Mesendoderm (in vitro differentiated cells): ENCODE results near the gene PC.

Experiments used
- DNase-seq: peaks from one replicate; pipeline ENCODE4 v3.0.0; 2013
- H2AK5ac ChIP-seq: 2 replicates; pipeline ENCODE4 v1.6.1; 2013; ENCODE audit warnings: low read length, inconsistent platforms
- H2BK120ac ChIP-seq: 2 replicates; pipeline ENCODE4 v1.6.1; 2013; ENCODE audit warnings: low read depth, mild to moderate bottlenecking, low read length, moderate library complexity, mixed read lengths
- H2BK15ac ChIP-seq: replicated peaks from 2 replicates; pipeline ENCODE4 v1.6.1; 2013; ENCODE audit warnings: low read depth, mild to moderate bottlenecking, moderate library complexity
- H2BK5ac ChIP-seq: 2 replicates; pipeline ENCODE4 v1.6.1; 2013; ENCODE audit warnings: low read length, inconsistent platforms
- H3K18ac ChIP-seq: 2 replicates; pipeline ENCODE4 v1.6.1; 2013; ENCODE audit warnings: mild to moderate bottlenecking, low read length, mixed read lengths
- H3K23ac ChIP-seq: one replicate; pipeline ENCODE4 v1.6.1; 2013; ENCODE audit warnings: low read length
- H3K27ac ChIP-seq: 2 replicates; pipeline ENCODE4 v1.5.1; 2013; ENCODE audit warnings: low read depth, mild to moderate bottlenecking, inconsistent platforms, low read length, moderate library complexity
- H3K27me3 ChIP-seq: 2 replicates; pipeline ENCODE4 v1.6.1; 2013; ENCODE audit warnings: low read length, control low read depth, mild to moderate bottlenecking, inconsistent platforms; ENCODE audit not compliant: insufficient read depth, poor library complexity
- H3K36me3 ChIP-seq: 2 replicates; pipeline ENCODE4 v1.6.1; 2013; ENCODE audit warnings: low read length, inconsistent platforms; ENCODE audit not compliant: control insufficient read depth, insufficient read depth
- H3K4ac ChIP-seq: one replicate; pipeline ENCODE4 v1.6.1; 2013; ENCODE audit warnings: low read depth, mild to moderate bottlenecking, low read length, moderate library complexity
- H3K4me1 ChIP-seq: 2 replicates; pipeline ENCODE4 v1.6.1; 2013; ENCODE audit warnings: low read depth, low read length, inconsistent platforms; ENCODE audit not compliant: control insufficient read depth
- H3K4me2 ChIP-seq: 2 replicates; pipeline ENCODE4 v1.6.1; 2013; ENCODE audit warnings: low read length
- H3K4me3 ChIP-seq: 2 replicates; pipeline ENCODE4 v1.5.1; 2013; ENCODE audit warnings: mild to moderate bottlenecking, low read length
- H3K56ac ChIP-seq: one replicate; pipeline ENCODE4 v1.6.1; 2013; ENCODE audit warnings: low read length
- H3K79me1 ChIP-seq: 2 replicates; pipeline ENCODE4 v1.6.1; 2013; ENCODE audit warnings: low read length, inconsistent platforms
- H3K79me2 ChIP-seq: 2 replicates; pipeline ENCODE4 v1.6.1; 2013; ENCODE audit warnings: mild to moderate bottlenecking, low read length; ENCODE audit not compliant: control insufficient read depth, insufficient read depth
- H3K9ac ChIP-seq: 2 replicates; pipeline ENCODE4 v1.6.1; 2013; ENCODE audit warnings: low read length, inconsistent platforms
- H4K5ac ChIP-seq: one replicate; pipeline ENCODE4 v1.6.1; 2013; ENCODE audit warnings: low read length
- H4K8ac ChIP-seq: one replicate; pipeline ENCODE4 v1.6.1; 2013; ENCODE audit warnings: low read depth, mild to moderate bottlenecking, control low read depth, low read length, moderate library complexity
- WGBS: extraction: QIAGEN DNeasy Blood & Tissue Kit; methylation state at CpG from one replicate; pipeline ENCODE4 v1.1.7; 2013; ENCODE audit warnings: low lambda C conversion rate, missing lambda C conversion rate; ENCODE audit not compliant: insufficient coverage; ENCODE audit errors: extremely low coverage; 5-methylcytosine and 5-hydroxymethylcytosine counted together

Gene PC

GRCh38 chr11:66918741-66919140 is 39.4 kb downstream of the PC start:
- no peak overlapping the region for H3K56ac ChIP-seq
- H4K5ac ChIP-seq: no peak overlapping the region
- H3K27ac ChIP-seq: no peak overlapping the region
- no peak overlapping the region for H2BK15ac ChIP-seq
- H4K8ac ChIP-seq: no peak overlapping the region
- H2BK5ac ChIP-seq: no peak overlapping the region
- H3K4me2 ChIP-seq: no peak overlapping the region
- H3K18ac ChIP-seq: no peak overlapping the region
- no peak overlapping the region for H3K4me3 ChIP-seq
- no peak overlapping the region for H3K23ac ChIP-seq
- no peak overlapping the region for H3K9ac ChIP-seq
- no peak overlapping the region for H2AK5ac ChIP-seq
- H3K79me1 ChIP-seq: no peaks in the 10 kb centered on the region
- DNase-seq: no peak
- H3K4me1 ChIP-seq: no peaks in the 10 kb centered on the region
- no peaks in the 10 kb centered on the region for H3K79me2 ChIP-seq
- H2BK120ac ChIP-seq: no peak overlapping the region
- no CpG with 5 or more reads among the region's 3 CpGs for WGBS
- H3K4ac ChIP-seq: peak overlapping the region; percentile 48
- no peaks in the 10 kb centered on the region for H3K36me3 ChIP-seq
- no peaks in the 10 kb centered on the region for H3K27me3 ChIP-seq

GRCh38 chr11:66915866-66916265 is 42.3 kb downstream of the PC start:
- Histone ChIP-seq H3K4me3 (no peak overlapping the region), H3K4ac (no peak overlapping the region), H2AK5ac (no peak overlapping the region), H3K79me1 (no peaks in the 10 kb centered on the region), H3K23ac (no peak overlapping the region), H3K9ac (no peak overlapping the region), H3K79me2 (no peaks in the 10 kb centered on the region), H2BK120ac (no peak overlapping the region), H3K56ac (no peak overlapping the region), H3K27ac (no peak overlapping the region), H3K18ac (no peak overlapping the region), H3K27me3 (no peaks in the 10 kb centered on the region), H2BK15ac (no peak overlapping the region), H3K4me2 (no peak overlapping the region), H2BK5ac (no peak overlapping the region), H3K36me3 (no peaks in the 10 kb centered on the region), H4K5ac (no peak overlapping the region), H3K4me1 (peaks cover 1% of the 10 kb centered on the region), H4K8ac (no peak overlapping the region)
- DNase-seq: no peak
- whole genome bisulfite sequencing: no CpG with 5 or more reads among the region's 7 CpGs

GRCh38 chr11:66915046-66915832 is 42.9 kb downstream of the PC start:
- Histone ChIP-seq H3K79me2 (no peaks in the 10 kb centered on the region), H2BK120ac (no peak overlapping the region), H3K18ac (no peak overlapping the region), H3K23ac (no peak overlapping the region), H3K27me3 (no peaks in the 10 kb centered on the region), H4K5ac (no peak overlapping the region), H4K8ac (no peak overlapping the region), H3K27ac (no peak overlapping the region), H3K4me3 (no peak overlapping the region), H2BK5ac (no peak overlapping the region), H3K36me3 (no peaks in the 10 kb centered on the region), H3K4me2 (no peak overlapping the region), H3K9ac (no peak overlapping the region), H3K4me1 (peaks cover 1% of the 10 kb centered on the region), H3K56ac (no peak overlapping the region), H2BK15ac (no peak overlapping the region), H3K79me1 (no peaks in the 10 kb centered on the region), H3K4ac (no peak overlapping the region), H2AK5ac (no peak overlapping the region)
- DNase-seq: peak; percentile 46
- no CpG with 5 or more reads among the region's 14 CpGs for WGBS

GRCh38 chr11:66914505-66914904 is 43.7 kb downstream of the PC start:
- Histone ChIP-seq H3K4me1 (peaks cover 1% of the 10 kb centered on the region), H3K4me2 (no peak overlapping the region), H3K23ac (no peak overlapping the region), H4K5ac (no peak overlapping the region), H3K4me3 (no peak overlapping the region), H3K4ac (no peak overlapping the region), H2BK120ac (no peak overlapping the region), H3K18ac (no peak overlapping the region), H2BK15ac (no peak overlapping the region), H3K56ac (no peak overlapping the region), H3K79me1 (no peaks in the 10 kb centered on the region), H3K27me3 (no peaks in the 10 kb centered on the region), H2AK5ac (no peak overlapping the region), H4K8ac (no peak overlapping the region), H3K36me3 (no peaks in the 10 kb centered on the region), H2BK5ac (no peak overlapping the region), H3K9ac (no peak overlapping the region), H3K27ac (no peak overlapping the region), H3K79me2 (no peaks in the 10 kb centered on the region)
- WGBS: no CpG with 5 or more reads among the region's 5 CpGs
- DNase-seq: no peak

GRCh38 chr11:66912911-66913310 is 45.3 kb downstream of the PC start:
- H3K23ac ChIP-seq: no peak overlapping the region
- no peaks in the 10 kb centered on the region for H3K79me1 ChIP-seq
- H3K27ac ChIP-seq: no peak overlapping the region
- no peak for DNase-seq
- no peak overlapping the region for H3K4me3 ChIP-seq
- H2BK5ac ChIP-seq: no peak overlapping the region
- no peak overlapping the region for H3K18ac ChIP-seq
- no peak overlapping the region for H3K4ac ChIP-seq
- no peaks in the 10 kb centered on the region for H3K27me3 ChIP-seq
- no peak overlapping the region for H2BK15ac ChIP-seq
- no peak overlapping the region for H3K9ac ChIP-seq
- no peak overlapping the region for H2BK120ac ChIP-seq
- peaks cover 1% of the 10 kb centered on the region for H3K4me1 ChIP-seq
- H4K8ac ChIP-seq: no peak overlapping the region
- WGBS: no CpG with 5 or more reads among the region's 9 CpGs
- H3K36me3 ChIP-seq: no peaks in the 10 kb centered on the region
- H3K79me2 ChIP-seq: no peaks in the 10 kb centered on the region
- no peak overlapping the region for H4K5ac ChIP-seq
- no peak overlapping the region for H3K4me2 ChIP-seq
- peak overlapping the region; percentile 32 for H3K56ac ChIP-seq
- H2AK5ac ChIP-seq: no peak overlapping the region

- H3K56ac ChIP-seq: peak overlapping the region; percentile 34
- H3K18ac ChIP-seq: no peak overlapping the region
- no peak overlapping the region for H2BK15ac ChIP-seq
- DNase-seq: peak; percentile 34
- H2AK5ac ChIP-seq: no peak overlapping the region
- H3K4ac ChIP-seq: no peak overlapping the region
- no peak overlapping the region for H3K9ac ChIP-seq
- WGBS: no CpG with 5 or more reads among the region's 7 CpGs
- H3K79me1 ChIP-seq: no peaks in the 10 kb centered on the region
- H3K27me3 ChIP-seq: no peaks in the 10 kb centered on the region
- H2BK120ac ChIP-seq: no peak overlapping the region
- H2BK5ac ChIP-seq: no peak overlapping the region
- no peak overlapping the region for H4K8ac ChIP-seq
- H4K5ac ChIP-seq: no peak overlapping the region
- no peak overlapping the region for H3K23ac ChIP-seq
- no peaks in the 10 kb centered on the region for H3K79me2 ChIP-seq
- no peak overlapping the region for H3K4me3 ChIP-seq
- peaks cover 1% of the 10 kb centered on the region for H3K4me1 ChIP-seq
- H3K27ac ChIP-seq: no peak overlapping the region
- no peaks in the 10 kb centered on the region for H3K36me3 ChIP-seq
- H3K4me2 ChIP-seq: no peak overlapping the region
Measured at GRCh38 chr11:66912361-66912760, 45.8 kb downstream of the PC start.
